A549 (cell line): ENCODE data around the gene SLC6A6.

Source experiments
- CHD4 ChIP-seq: fragments of 200-600 bp; sonication (generic); IDR thresholded peaks from 2 replicates; pipeline ENCODE4 v1.6.1; 2016; ENCODE audit warnings: antibody characterized with exemption, mild to moderate bottlenecking, borderline replicate concordance
- NFE2L2 ChIP-seq: fragments of 150-350 bp; conservative IDR thresholded peaks from 2 replicates; pipeline ENCODE4 v1.6.1; 2014; ENCODE audit warnings: low read length

- no peak for TF ChIP-seq NFE2L2
- no peak for TF ChIP-seq CHD4
Observed at GRCh38 chr3:14358426-14359211, 43.8 kb upstream of the SLC6A6 start.
